K562 (cell line): ENCODE data around the gene TCF23. TPM values are rescaled to one million over a fixed set of nuclear protein-coding genes. Genes with fewer than 3 reads are reported as not detected.
A peak's percentile ranks its signal among the peaks of the same experiment; 100 is the strongest.

Experiments used
- CHD7 ChIP-seq: fragments of 200-600 bp; sonication (generic); IDR thresholded peaks from one replicate; pipeline ENCODE4 v1.6.1; 2012; ENCODE audit warnings: mild to moderate bottlenecking, low read depth, low read length, inconsistent platforms
- EGR1 ChIP-seq: fragments of 450-650 bp; conservative IDR thresholded peaks from 2 replicates; pipeline ENCODE4 v1.6.1; 2017; ENCODE audit warnings: mild to moderate bottlenecking
- ETV6 ChIP-seq, 3 experiments: fragments of 150-350 bp in 1 of 3; sonication (generic) in 1 of 3; formaldehyde crosslinking in 1 of 3; IDR thresholded peaks; 2 replicates each; pipeline versions ENCODE4 v1.6.1 to v1.8.0; 2014 to 2022; ENCODE audit warnings: borderline replicate concordance in 2 of 3, low read depth in 2 of 3, antibody characterized with exemption in 1 of 3, low read length in 1 of 3, mild to moderate bottlenecking in 1 of 3, missing genetic modification reagents in 1 of 3
- GABPB2 ChIP-seq: fragments of 250-450 bp; sonication (Bioruptor Pico); conservative IDR thresholded peaks from 2 replicates; pipeline ENCODE4 v1.5.1; 2021; ENCODE audit warnings: mild to moderate bottlenecking
- ID3 ChIP-seq, 2 experiments: fragments of 250-450 bp in 1 of 2; fragments of 450-650 bp in 1 of 2; sonication (Bioruptor Pico) in 1 of 2; IDR thresholded peaks; 2 replicates each; pipeline versions ENCODE4 v1.6.1 to v1.8.0; 2016 to 2021; ENCODE audit warnings: mild to moderate bottlenecking in 2 of 2, moderate library complexity in 2 of 2, missing compliant biosample characterization in 1 of 2, missing genetic modification characterization in 1 of 2
- KAT8 ChIP-seq: fragments of 450-650 bp; IDR thresholded peaks from 2 replicates; pipeline ENCODE4 v1.6.1; 2016; ENCODE audit warnings: low read depth, mild to moderate bottlenecking
- PCBP1 ChIP-seq: fragments of 200-400 bp; formaldehyde crosslinking; IDR thresholded peaks from 2 replicates; pipeline ENCODE4 v1.6.1; 2018; ENCODE audit warnings: mild to moderate bottlenecking, low read depth, low read length; ENCODE audit not compliant: poor library complexity, severe bottlenecking
- POLR2G ChIP-seq: fragments of 200-400 bp; formaldehyde crosslinking; IDR thresholded peaks from 2 replicates; pipeline ENCODE4 v1.6.1; 2017; ENCODE audit warnings: low read depth, mild to moderate bottlenecking, antibody characterized with exemption, low read length, moderate library complexity
- SRSF9 ChIP-seq: fragments of 200-400 bp; formaldehyde crosslinking; IDR thresholded peaks from 2 replicates; pipeline ENCODE4 v1.6.1; 2017; ENCODE audit warnings: low read depth, low read length, borderline replicate concordance
- STAT5B ChIP-seq: fragments of 250-450 bp; sonication (Bioruptor Pico); IDR thresholded peaks from 2 replicates; pipeline ENCODE4 v1.8.0; 2021; ENCODE audit warnings: mild to moderate bottlenecking, inconsistent platforms
- ZNF589 ChIP-seq: fragments of 200-800 bp; sonication (Bioruptor generic); IDR thresholded peaks from 2 replicates; pipeline ENCODE4 v1.6.1; 2016; ENCODE audit warnings: low read depth, missing genetic modification characterization, missing compliant biosample characterization
- ZNF76 ChIP-seq: fragments of 250-450 bp; sonication (Bioruptor Pico); IDR thresholded peaks from 2 replicates; pipeline ENCODE4 v1.4.0; 2020; ENCODE audit warnings: mild to moderate bottlenecking, moderate library complexity, borderline replicate concordance
- ZNF79 ChIP-seq: fragments of 250-450 bp; sonication (Bioruptor Pico); IDR thresholded peaks from 2 replicates; pipeline ENCODE4 v1.4.0; 2020; ENCODE audit warnings: low read depth, mild to moderate bottlenecking, moderate library complexity
- polyA plus RNA-seq, 8 experiments: library from polyadenylated mRNA; depleted of rRNA in 4 of 8; stranded (reverse) in 5 of 8; unstranded in 3 of 8; fragments of >200 nt; fragmentation: Nextera tagmentation in 2 of 8; fragmentation: Illumina TruSeq in 1 of 8; extraction: Ambion mirVana in 2 of 8; extraction: Trizol in 1 of 8; gene quantifications; 2 replicates each; pipeline versions ENCODE4 v1.2.1 to v1.2.3, GENCODE V29; 2011 to 2014; ENCODE audit warnings: inconsistent platforms in 1 of 8, missing spikeins in 1 of 8
- total RNA-seq, 7 experiments: library from RNA; depleted of rRNA in 6 of 7; stranded (reverse); fragments of >200 nt in 6 of 7; fragmentation: Illumina TruSeq in 2 of 7; extraction: Trizol in 2 of 7; gene quantifications; 2 replicates each; pipeline versions ENCODE4 v1.2.1 to v1.2.3, GENCODE V29; 2011 to 2021; ENCODE audit warnings: low replicate concordance in 1 of 7

TCF23 gene
- total and polyA plus RNA-seq, 9 of the 15 experiments (the other 6 are each of a cell fraction or from before 2014, with no cell fraction given), result 0.07 TPM; not detected in 8

- TF ChIP-seq ETV6 (IDR thresholded peaks at IDR 0.05; ENCODE audit: borderline replicate concordance in 1 of 2, low read depth in 2 of 2, low read length in 1 of 2), result no peak
- TF ChIP-seq ETV6 (CRISPR knock-in tag; IDR thresholded peaks at IDR 0.05; ENCODE audit: borderline replicate concordance), result no peak
- TF ChIP-seq STAT5B (CRISPR knock-in tag), result no peak
- TF ChIP-seq PCBP1, result peak; percentile 74
- no peak for TF ChIP-seq ZNF76 (CRISPR knock-in tag)
- no peak for TF ChIP-seq KAT8
- no peak; the same call in 1 of the 2 replicates for TF ChIP-seq EGR1
- TF ChIP-seq ID3 (CRISPR knock-in tag; IDR thresholded peaks at IDR 0.05), result no peak
- no peak; the same call in 1 of the 2 replicates for TF ChIP-seq ID3 (tag; IDR thresholded peaks at IDR 0.05)
- no peak for TF ChIP-seq ZNF589 (CRISPR knock-in tag)
- TF ChIP-seq CHD7, result no peak
- peak; percentile 90 for TF ChIP-seq POLR2G
- TF ChIP-seq SRSF9, result no peak
- TF ChIP-seq GABPB2 (CRISPR knock-in tag), result no peak
- TF ChIP-seq ZNF79 (CRISPR knock-in tag), result no peak
Measured at GRCh38 chr2:27133905-27134780, 14.7 kb upstream of the TCF23 start, which contains the start of gene PREB (continued).
